HCT116 (cell line): ENCODE results near the gene HES5. TPM values are rescaled to one million over a fixed set of nuclear protein-coding genes. Genes with fewer than 3 reads are reported as not detected.

Experiments used
- ATAC-seq: fragments of 200-7000 bp; cut with Tn5 transposase; 2 replicates; pipeline ENCODE4 v1.9.1; 2020; ENCODE audit warnings: mild to moderate bottlenecking, moderate library complexity
- BruUV-seq: library from RNA; stranded (reverse); fragments of 400-500 nt; replicated peaks from 2 replicates; lab custom pipeline; 2021; lab: Mats Ljungman, UMichigan
- CTCF ChIA-PET: fragments of 300-600 bp; sonication (Branson Sonifier 250); formaldehyde crosslinking; loops from one replicate; lab custom pipeline; 2021; ENCODE audit warnings: antibody characterized with exemption; lab: Charles Lee
- POLR2A ChIA-PET: fragments of 300-600, 350-600 bp; sonication (Branson Sonifier 250); formaldehyde crosslinking; loops from one replicate; lab custom pipeline; 2021; ENCODE audit warnings: antibody characterized with exemption; lab: Charles Lee
- RAD21 ChIA-PET, 2 experiments: fragments of 300-600 bp; sonication (Branson Sonifier 250); formaldehyde crosslinking; loops; one replicate each; lab custom pipeline; 2023; ENCODE audit warnings: low total read pairs in 2 of 2; ENCODE audit not compliant: uncharacterized antibody in 2 of 2, unreplicated experiment in 2 of 2, low non-redundant PET in 1 of 2; lab: Charles Lee
- DNase-seq: peaks from one replicate; pipeline ENCODE4 v3.0.0-alpha.2; 2010; ENCODE audit warnings: low read depth, low spot score
- H2AFZ ChIP-seq: fragments of 200-600 bp; shearing (Covaris generic), sonication (generic); 2 replicates; pipeline ENCODE4 v1.6.1; 2017; ENCODE audit warnings: low read depth, mixed run types, mixed read lengths, antibody characterized with exemption, low read length; ENCODE audit not compliant: poor library complexity, severe bottlenecking
- H3K27ac ChIP-seq: 2 replicates; pipeline ENCODE4 v1.5.1; 2012; ENCODE audit warnings: low read depth, low read length
- H3K27me3 ChIP-seq: fragments of 200-600 bp; sonication (generic); 2 replicates; pipeline ENCODE4 v1.6.1; 2016; ENCODE audit warnings: mixed run types, low read length, mixed read lengths; ENCODE audit not compliant: insufficient read depth
- H3K36me3 ChIP-seq, 2 experiments: fragments of 200-500 bp in 1 of 2; fragments of 200-600 bp in 1 of 2; sonication (Bioruptor generic) in 1 of 2; sonication (generic) in 1 of 2; 2 replicates each; pipeline versions ENCODE4 v1.5.1 to v1.6.1; 2014 to 2016; ENCODE audit warnings: low read length in 2 of 2, inconsistent platforms in 1 of 2, mixed read lengths in 1 of 2, mixed run types in 1 of 2; ENCODE audit not compliant: insufficient read depth in 2 of 2, control insufficient read depth in 1 of 2
- H3K4me1 ChIP-seq, 2 experiments: fragments of 200-600 bp in 1 of 2; sonication (generic) in 1 of 2; 2 replicates each; pipeline versions ENCODE4 v1.5.1 to v1.6.1; 2012 to 2017; ENCODE audit warnings: low read length in 2 of 2, inconsistent platforms in 1 of 2, mild to moderate bottlenecking in 1 of 2, mixed read lengths in 1 of 2, mixed run types in 1 of 2, moderate library complexity in 1 of 2; ENCODE audit not compliant: insufficient read depth in 2 of 2, control insufficient read depth in 1 of 2
- H3K4me2 ChIP-seq: fragments of 200-600 bp; sonication (generic); 2 replicates; pipeline ENCODE4 v1.6.1; 2017; ENCODE audit warnings: mixed run types, low read length, mixed read lengths
- H3K4me3 ChIP-seq, 2 experiments: fragments of 200-600 bp in 1 of 2; sonication (generic) in 1 of 2; replicated peaks in 1 of 2; 2 replicates each; pipeline ENCODE4 v1.5.1; 2011 to 2016; ENCODE audit warnings: low read length in 2 of 2, control low read depth in 1 of 2, low read depth in 1 of 2, mild to moderate bottlenecking in 1 of 2, mixed read lengths in 1 of 2, mixed run types in 1 of 2
- H3K79me2 ChIP-seq: fragments of 200-600 bp; sonication (generic); 2 replicates; pipeline ENCODE4 v1.6.1; 2017; ENCODE audit warnings: mild to moderate bottlenecking, mixed run types, low read length, moderate library complexity, mixed read lengths; ENCODE audit not compliant: insufficient read depth
- H3K9ac ChIP-seq: fragments of 200-600 bp; sonication (generic); 2 replicates; pipeline ENCODE4 v1.6.1; 2016; ENCODE audit warnings: low read length, mixed read lengths
- H3K9me2 ChIP-seq: fragments of 200-600 bp; sonication (generic), shearing (Covaris generic); 2 replicates; pipeline ENCODE4 v1.6.1; 2017; ENCODE audit warnings: mixed run types, mild to moderate bottlenecking, moderate library complexity; ENCODE audit not compliant: insufficient read depth
- H3K9me3 ChIP-seq, 2 experiments: fragments of 200-500 bp in 1 of 2; fragments of 200-600 bp in 1 of 2; sonication (Bioruptor generic) in 1 of 2; sonication (generic) in 1 of 2; 2 replicates each; pipeline ENCODE4 v1.6.1; 2014 to 2017; ENCODE audit warnings: low read length in 2 of 2, mixed read lengths in 2 of 2, inconsistent platforms in 1 of 2, low read depth in 1 of 2, mild to moderate bottlenecking in 1 of 2, mixed run types in 1 of 2, moderate library complexity in 1 of 2; ENCODE audit not compliant: control insufficient read depth in 1 of 2, insufficient read depth in 1 of 2
- H4K20me1 ChIP-seq: fragments of 200-600 bp; sonication (generic), shearing (Covaris generic); 2 replicates; pipeline ENCODE4 v1.6.1; 2017; ENCODE audit warnings: mixed run types, mild to moderate bottlenecking, moderate library complexity; ENCODE audit not compliant: insufficient read depth
- ATF3 ChIP-seq: IDR thresholded peaks from 2 replicates; pipeline ENCODE4 v1.6.1; 2012
- CEBPB ChIP-seq: IDR thresholded peaks from 2 replicates; pipeline ENCODE4 v1.6.1; 2012; ENCODE audit warnings: low read depth
- CTCF ChIP-seq, 3 experiments: fragments of 200-600 bp in 1 of 3; sonication (generic) in 1 of 3; IDR thresholded peaks in 2 of 3; conservative IDR thresholded peaks in 1 of 3; 2 replicates each; pipeline ENCODE4 v1.5.1; 2012 to 2017; ENCODE audit warnings: low read depth in 2 of 3, low read length in 2 of 3, antibody characterized with exemption in 1 of 3, borderline replicate concordance in 1 of 3, control low read depth in 1 of 3, mild to moderate bottlenecking in 1 of 3, mixed read lengths in 1 of 3, mixed run types in 1 of 3, moderate library complexity in 1 of 3; ENCODE audit not compliant: insufficient read depth in 1 of 3
- EGR1 ChIP-seq: IDR thresholded peaks from 2 replicates; pipeline ENCODE4 v1.6.1; 2012; ENCODE audit warnings: low read depth
- ELF1 ChIP-seq: IDR thresholded peaks from 2 replicates; pipeline ENCODE4 v1.6.1; 2012; ENCODE audit warnings: low read depth, borderline replicate concordance
- EZH2 ChIP-seq: fragments of 200-600 bp; sonication (generic); IDR thresholded peaks from 2 replicates; pipeline ENCODE4 v1.6.1; 2017; ENCODE audit warnings: antibody characterized with exemption, mixed run types
- EZH2phosphoT487 ChIP-seq: fragments of 200-600 bp; IDR thresholded peaks from 2 replicates; pipeline ENCODE4 v1.6.1; 2018; ENCODE audit warnings: antibody characterized with exemption, borderline replicate concordance
- FOSL1 ChIP-seq: IDR thresholded peaks from 2 replicates; pipeline ENCODE4 v1.6.1; 2012; ENCODE audit warnings: low read depth
- JUND ChIP-seq: IDR thresholded peaks from 2 replicates; pipeline ENCODE4 v1.6.1; 2012
- MAX ChIP-seq: IDR thresholded peaks from 2 replicates; pipeline ENCODE4 v1.6.1; 2012
- POLR2A ChIP-seq: IDR thresholded peaks from 2 replicates; pipeline ENCODE4 v1.7.0; 2011; ENCODE audit warnings: borderline replicate concordance; ENCODE audit not compliant: insufficient read depth, insufficient read length; ENCODE audit errors: extremely low read depth
- POLR2AphosphoS5 ChIP-seq: IDR thresholded peaks from 2 replicates; pipeline ENCODE4 v1.6.1; 2011; ENCODE audit warnings: mild to moderate bottlenecking, low read depth, low read length, moderate library complexity
- RAD21 ChIP-seq: IDR thresholded peaks from 2 replicates; pipeline ENCODE4 v1.6.1; 2012; ENCODE audit warnings: low read depth, mild to moderate bottlenecking
- REST ChIP-seq: IDR thresholded peaks from 2 replicates; pipeline ENCODE4 v1.6.1; 2012; ENCODE audit warnings: low read depth
- SIN3A ChIP-seq: IDR thresholded peaks from 2 replicates; pipeline ENCODE4 v1.6.1; 2012; ENCODE audit warnings: low read depth
- SP1 ChIP-seq: IDR thresholded peaks from 2 replicates; pipeline ENCODE4 v1.6.1; 2012; ENCODE audit warnings: low read depth
- YY1 ChIP-seq: IDR thresholded peaks from 2 replicates; pipeline ENCODE4 v1.6.1; 2011; ENCODE audit warnings: low read length, low read depth, moderate library complexity, mild to moderate bottlenecking; ENCODE audit not compliant: insufficient replicate concordance; ENCODE audit errors: extremely low read depth
- ZNF274 ChIP-seq: fragments of 200-500 bp; sonication (Bioruptor generic); IDR thresholded peaks from 2 replicates; pipeline ENCODE4 v1.6.1; 2014; ENCODE audit warnings: mild to moderate bottlenecking, low read depth, low read length, inconsistent platforms
- intact Hi-C: fragments of 100-400 bp; cut with micrococcal nuclease; formaldehyde crosslinking; loops from 2 replicates; pipeline ENCODE4 v1.10.0; 2022
- total RNA-seq: library from RNA; stranded (reverse); gene quantifications from one replicate; pipeline ENCODE4 v1.2.1, GENCODE V29; 2021; ENCODE audit not compliant: unreplicated experiment

HES5 gene
- total RNA-seq, 1 experiment from 2014 or later, result not detected

GRCh38 chr1:2513939-2514652 is 16.0 kb downstream of the HES5 start:
- no peaks in the 10 kb centered on the region for H4K20me1 ChIP-seq
- intact Hi-C loops, result no loop called here
- ChIA-PET POLR2A (no interaction called here), RAD21 (no interaction called here), CTCF (no interaction called here)
- no peak overlapping the region for H3K4me2 ChIP-seq
- no peaks in the 10 kb centered on the region for H3K79me2 ChIP-seq
- H3K9ac ChIP-seq, result no peak overlapping the region
- no peak overlapping the region for H3K4me3 ChIP-seq
- no TSS peak for BruUV-seq
- peaks cover 18 to 26% of the 10 kb centered on the region in 2 experiments; a peak in 3 of 4 replicates for H3K36me3 ChIP-seq
- ATAC-seq (no peak), DNase-seq (no peak)
- H3K9me3 ChIP-seq, result no peaks in the 10 kb centered on the region
- no peak overlapping the region for H3K27ac ChIP-seq
- no peaks in the 10 kb centered on the region for H3K9me2 ChIP-seq
- TF ChIP-seq POLR2A (no peak), SP1 (no peak), EZH2phosphoT487 (no peak), ELF1 (no peak), EGR1 (no peak), CTCF (IDR thresholded peaks at IDR 0.05 in 2 of 3, conservative IDR thresholded peaks at IDR 0.05 in 1 of 3; ENCODE audit: borderline replicate concordance in 1 of 3, insufficient read depth in 1 of 3, low read depth in 2 of 3, low read length in 2 of 3) (no peak), JUND (no peak), SIN3A (no peak), ATF3 (no peak), FOSL1 (no peak), ZNF274 (no peak), REST (no peak), RAD21 (no peak), MAX (no peak), CEBPB (no peak), EZH2 (no peak), POLR2AphosphoS5 (no peak), YY1 (no peak)
- H3K4me1 ChIP-seq, result no peaks in the 10 kb centered on the region
- H2AFZ ChIP-seq, result no peak overlapping the region
- H3K27me3 ChIP-seq, result no peaks in the 10 kb centered on the region
